HTR-8/SVneo (cell line): ENCODE data around the gene ADAM15.
A peak's percentile ranks its signal among the peaks of the same experiment; 100 is the strongest.

Experiments
- DNase-seq: peaks from one replicate; pipeline ENCODE4 v3.0.0; 2011; ENCODE audit warnings: low spot score, mixed read lengths; ENCODE audit not compliant: insufficient read length
- FAIRE-seq: peaks from 2 replicates; lab custom pipeline; 2011; peaks lifted over from hg19 to GRCh38; lab: Jason Lieb, UNC

ADAM15 gene

DNA sequence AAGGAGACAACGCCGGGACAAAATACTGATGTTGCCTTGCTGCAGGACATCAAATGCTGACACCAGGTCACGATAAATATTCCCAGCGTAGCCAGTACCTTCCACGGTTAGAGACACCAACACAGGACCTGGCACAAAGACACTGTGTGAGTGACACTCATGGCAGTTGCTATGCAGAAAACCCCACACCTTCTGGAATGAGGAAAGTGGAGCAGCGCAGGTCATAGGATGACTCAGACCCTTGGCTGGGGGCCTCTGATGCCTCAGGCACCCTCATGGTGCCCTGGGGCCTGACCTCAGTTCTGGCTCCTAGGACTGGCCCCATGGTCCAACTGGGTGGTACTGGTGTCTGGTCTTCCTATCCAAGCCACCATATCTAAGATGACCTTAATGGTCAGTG lies 24.5 kb upstream of the ADAM15 start:
- no peak for DNase-seq
- no peak for FAIRE-seq

DNA sequence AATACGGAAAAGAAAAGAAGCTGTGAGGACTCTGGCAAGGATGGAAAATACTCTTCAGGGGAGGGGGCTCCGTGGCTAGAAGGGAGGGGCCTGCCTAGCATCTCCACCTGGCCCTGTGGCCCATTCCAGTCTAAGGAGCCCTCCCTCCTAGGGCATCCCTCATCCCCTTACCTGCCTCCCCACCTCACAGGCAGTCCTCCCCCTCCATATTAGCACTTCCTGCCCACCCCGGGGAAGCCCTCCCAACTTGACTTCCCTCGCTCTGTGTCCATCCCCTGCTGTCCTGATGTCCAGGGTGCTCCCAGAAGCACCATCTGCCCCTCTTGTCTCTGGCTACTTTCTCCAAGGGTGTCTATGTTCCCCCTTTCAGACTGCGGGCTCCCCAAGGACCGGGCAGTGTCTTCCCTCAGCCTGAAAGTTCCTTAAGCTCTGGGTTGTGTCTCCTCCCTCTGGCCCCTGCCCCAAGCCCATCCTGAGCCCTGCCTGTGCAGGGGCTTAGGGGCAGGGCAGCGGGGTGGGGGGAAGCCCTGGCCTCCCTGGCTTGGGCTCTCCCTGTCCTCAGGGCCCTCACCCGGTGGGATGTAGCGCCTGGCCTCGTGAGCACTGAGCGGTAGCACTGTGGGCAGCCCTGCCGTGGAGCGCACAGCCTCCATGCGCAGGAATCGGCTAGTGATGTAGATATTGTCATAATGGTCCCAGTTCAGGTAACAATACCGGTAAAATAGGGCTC lies 21.4 kb upstream of the ADAM15 start:
- no peak for FAIRE-seq
- no peak for DNase-seq

GRCh38 chr1:155030243-155030795 lies 20.8 kb upstream of the ADAM15 start:
- FAIRE-seq = no peak

GRCh38 chr1:155030899-155031298 lies 20.2 kb upstream of the ADAM15 start:
- FAIRE-seq = no peak

More at GRCh38 chr1:155030243-155030795, 20.8 kb upstream of the ADAM15 start:
- no peak for DNase-seq

GRCh38 chr1:155032886-155033285 lies 18.2 kb upstream of the ADAM15 start:
- FAIRE-seq = no peak
- no peak for DNase-seq

More at GRCh38 chr1:155030899-155031298, 20.2 kb upstream of the ADAM15 start:
- DNase-seq = no peak

- DNase-seq (no peak), FAIRE-seq (no peak)
Observed at GRCh38 chr1:155033524-155033923, 17.6 kb upstream of the ADAM15 start, which contains the start of the genes DCST1 and DCST2. Gene DCST1 (plus strand): TSS chr1:155033824. CDS start chr1:155034037, 213 bp downstream. Gene DCST2 (minus strand): TSS chr1:155033781. CDS start chr1:155033701, 80 bp downstream.

GRCh38 chr1:155034318-155035208 lies 16.6 kb upstream of the ADAM15 start:
- FAIRE-seq = no peak
- no peak for DNase-seq

DNA sequence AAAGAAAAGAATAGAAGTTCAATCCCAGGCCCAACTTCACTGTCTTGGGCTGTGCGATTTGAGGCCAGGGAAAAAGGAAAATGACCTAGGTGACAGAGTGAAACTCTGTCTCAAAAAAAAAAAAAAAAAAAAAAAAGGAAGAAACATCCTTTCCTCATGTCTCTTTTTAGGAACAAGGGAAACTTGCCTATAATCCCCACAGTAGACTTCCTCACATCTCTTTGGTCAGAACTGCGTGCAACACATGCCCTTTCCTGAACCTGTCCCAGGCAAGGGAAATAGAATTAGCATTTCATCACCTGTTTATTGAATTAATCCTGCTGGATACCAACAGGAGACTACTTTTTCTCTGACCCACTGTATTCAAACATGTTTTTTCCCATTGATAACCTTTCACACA lies 15.2 kb upstream of the ADAM15 start:
- FAIRE-seq (no peak), DNase-seq (no peak)

DNA sequence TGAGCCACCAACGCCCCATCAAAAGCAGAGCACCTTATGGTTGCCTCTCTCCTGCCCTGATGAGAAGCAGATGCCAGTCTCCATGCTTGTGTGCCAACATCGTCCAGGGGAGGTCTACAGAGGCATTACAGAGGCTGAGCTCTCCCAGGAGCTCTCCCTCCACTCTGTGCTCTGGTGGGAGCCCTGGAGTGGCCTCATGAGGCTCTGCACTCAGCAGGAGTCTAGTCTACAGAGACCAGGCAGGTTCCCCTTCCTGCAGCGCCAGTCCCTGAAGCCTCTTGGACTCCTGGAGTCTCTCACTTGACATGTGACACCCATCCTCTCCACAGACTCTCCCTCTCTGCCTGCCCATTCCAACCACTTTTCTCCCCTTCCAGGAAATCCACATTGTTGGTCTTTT lies 14.1 kb upstream of the ADAM15 start:
- FAIRE-seq (no peak), DNase-seq (no peak)

DNA sequence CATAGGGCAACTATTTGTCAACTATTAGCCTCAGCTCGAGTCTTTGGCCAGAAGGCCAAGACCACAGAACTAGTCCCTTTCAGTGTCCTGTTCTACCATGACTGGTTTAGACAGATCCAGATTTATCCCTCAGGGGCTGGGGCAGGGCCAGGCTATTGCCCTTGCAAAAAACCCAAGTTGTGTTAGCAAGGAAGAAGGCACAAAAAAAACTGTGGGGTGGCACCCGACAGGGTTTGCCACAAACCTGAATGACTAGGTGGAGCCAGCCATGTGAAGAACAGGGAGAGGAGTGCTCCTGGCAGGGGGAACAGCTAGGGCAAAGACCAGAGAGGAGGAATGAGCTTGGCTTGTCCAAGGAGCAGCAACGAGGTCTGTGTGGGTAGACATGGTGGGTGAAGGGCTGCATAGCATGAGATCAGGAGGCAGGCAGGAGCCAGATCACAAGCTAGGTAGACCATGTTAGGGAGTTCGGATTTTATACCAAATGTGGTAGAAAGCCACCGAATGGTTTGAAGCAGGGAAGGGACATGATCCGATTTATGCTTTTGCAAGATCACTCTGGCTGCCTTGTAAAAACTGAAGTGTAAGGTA lies 13.2 kb upstream of the ADAM15 start:
- DNase-seq (no peak), FAIRE-seq (no peak)

GRCh38 chr1:155038602-155039307 lies 12.4 kb upstream of the ADAM15 start:
- FAIRE-seq (no peak), DNase-seq (no peak)

DNA sequence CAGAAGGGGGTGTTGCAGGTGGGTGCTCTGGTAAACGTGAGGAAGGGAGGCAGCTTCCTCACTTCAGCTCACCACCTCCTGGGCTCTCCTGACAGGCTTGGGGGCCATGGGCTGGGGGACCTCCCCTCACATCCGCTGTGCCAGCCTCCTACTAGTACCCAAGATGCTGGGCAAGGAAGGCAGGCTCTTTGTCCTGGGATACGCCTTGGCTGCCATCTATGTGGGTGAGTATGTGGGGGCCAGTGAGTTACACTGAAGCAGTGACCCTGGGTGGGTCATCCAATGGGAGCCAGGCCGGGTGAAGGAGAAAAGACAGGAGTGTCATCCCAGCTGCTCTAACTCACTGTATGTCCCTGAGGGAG lies 11.8 kb upstream of the ADAM15 start:
- DNase-seq = no peak
- no peak for FAIRE-seq

DNA sequence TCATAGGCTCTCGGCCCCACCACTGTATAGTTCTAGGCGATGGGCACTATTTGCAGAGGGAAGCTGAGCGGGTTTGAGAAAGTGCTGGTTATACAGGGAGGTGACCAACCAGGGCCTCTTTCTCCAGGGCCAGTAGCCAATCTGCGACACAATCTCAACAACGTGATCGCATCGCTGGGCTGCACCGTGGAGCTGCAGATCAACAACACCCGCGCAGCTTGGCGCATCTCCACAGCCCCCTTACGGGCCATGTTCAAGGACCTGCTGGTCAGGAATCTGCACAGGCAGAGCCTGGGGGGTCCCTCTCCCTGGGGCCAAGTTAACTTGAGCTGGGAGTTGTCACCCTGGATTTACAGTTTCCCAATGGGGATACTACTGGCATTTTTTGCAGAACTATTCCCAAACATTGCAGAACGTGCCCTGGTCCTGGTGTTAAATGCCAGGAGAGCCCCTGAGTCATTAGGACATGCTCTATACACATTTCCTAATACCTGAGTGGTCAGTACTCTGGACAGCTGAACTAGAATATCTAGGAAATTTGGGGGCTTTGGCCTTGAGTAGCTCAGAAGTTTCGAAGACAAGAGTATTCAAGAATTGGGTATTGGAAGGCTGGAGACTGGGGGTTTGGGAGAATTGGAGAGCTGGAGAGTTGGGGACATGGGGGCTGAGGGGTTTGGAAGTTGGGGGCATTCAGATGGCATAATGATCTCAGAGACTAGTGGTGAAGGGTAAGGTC lies 10.6 kb upstream of the ADAM15 start:
- DNase-seq = no peak
- FAIRE-seq = no peak

- DNase-seq = no peak
- FAIRE-seq = no peak
Observed at GRCh38 chr1:155042789-155043188, 8.3 kb upstream of the ADAM15 start.

GRCh38 chr1:155043301-155043702 lies 7.8 kb upstream of the ADAM15 start:
- FAIRE-seq (no peak), DNase-seq (no peak)

DNA sequence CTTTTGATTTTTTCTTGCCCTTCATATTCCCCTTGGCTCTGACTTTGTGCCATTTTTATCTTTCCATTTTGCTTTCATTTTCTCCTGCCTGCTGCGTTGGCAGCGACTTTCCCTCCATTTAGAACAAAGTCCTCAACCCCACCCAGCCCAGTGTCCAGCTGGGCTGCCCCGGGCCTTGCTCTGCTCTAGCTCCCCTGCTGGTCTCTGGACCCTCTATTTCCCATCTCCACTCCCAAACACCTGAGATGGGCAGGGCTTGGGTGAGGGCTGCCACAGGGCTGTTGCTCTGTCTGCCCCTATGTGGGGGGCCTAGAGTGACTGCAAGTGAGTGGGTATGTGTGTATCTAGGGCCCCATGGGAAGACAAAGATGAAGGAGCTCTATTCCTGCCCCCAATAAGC lies 7.3 kb upstream of the ADAM15 start:
- FAIRE-seq = no peak

DNA sequence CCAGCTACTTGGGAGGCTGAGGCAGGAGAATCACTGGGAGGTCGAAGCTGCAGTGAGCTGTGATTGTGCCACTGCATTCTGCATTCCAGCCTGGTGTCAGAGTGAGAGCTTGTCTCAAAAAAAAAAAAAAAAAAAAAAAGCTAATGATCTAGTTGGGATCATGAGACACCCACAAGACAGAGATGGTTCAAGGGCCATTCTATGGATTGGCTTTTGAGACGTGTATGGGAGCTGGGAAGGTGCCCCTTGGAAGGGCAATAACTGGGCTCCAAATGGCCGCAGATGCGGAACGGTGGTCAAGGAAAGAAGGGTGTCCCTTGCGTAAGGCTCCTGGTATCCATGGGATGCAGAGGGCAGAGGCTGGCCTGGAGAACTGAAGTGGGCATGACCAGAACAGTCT lies 6.8 kb upstream of the ADAM15 start:
- DNase-seq (no peak), FAIRE-seq (no peak)

More for the DNA sequence above, 7.3 kb upstream of the ADAM15 start:
- no peak for DNase-seq

DNA sequence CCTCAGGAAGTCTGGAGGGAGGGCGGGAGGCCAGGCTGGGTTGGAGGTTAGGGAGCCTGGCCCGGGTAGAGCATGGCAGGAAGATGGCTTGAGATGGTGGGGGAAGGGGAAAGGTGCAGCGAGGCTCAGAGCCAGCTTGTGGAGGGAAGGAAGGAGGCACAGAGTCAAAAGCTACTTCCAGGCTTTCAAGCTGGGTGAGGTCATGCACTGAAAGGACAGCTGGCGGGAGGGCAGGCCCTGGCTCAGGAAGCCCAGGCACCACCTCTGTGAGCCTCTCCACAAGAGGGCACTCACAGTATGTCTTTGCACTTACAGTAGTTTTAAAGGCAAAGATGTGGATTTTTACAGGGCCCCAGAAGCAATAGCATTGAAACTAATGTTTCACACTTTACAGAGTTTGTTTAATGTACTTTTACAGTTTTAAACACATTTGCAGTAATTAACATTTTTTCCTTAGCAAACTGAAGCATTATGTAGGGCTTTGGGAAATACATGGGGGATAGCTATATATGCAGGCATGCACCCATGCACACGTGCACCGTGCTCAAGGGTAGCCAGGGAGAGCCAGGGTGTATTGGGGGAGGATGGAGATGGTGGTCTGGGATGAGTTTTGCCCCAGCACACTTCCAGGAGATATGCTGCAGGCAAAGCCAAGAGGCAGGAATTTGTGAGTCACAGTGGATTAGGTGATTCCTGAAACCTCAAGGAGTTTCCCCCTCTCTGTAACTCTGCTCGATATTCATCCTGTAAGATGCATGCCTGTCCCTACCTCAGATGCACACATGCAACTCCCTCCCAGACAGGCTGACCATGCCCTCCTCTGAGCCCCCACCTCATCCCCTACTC lies 6.1 kb upstream of the ADAM15 start:
- peak; percentile 83 for DNase-seq
- FAIRE-seq = no peak
